ENCODE measurements around the gene ATP2A3. TPM values are rescaled to one million over a fixed set of nuclear protein-coding genes. Genes with fewer than 3 reads are reported as not detected.

ATP2A3 gene
- 100 to 1,000 TPM; 142 to 300 (median 208) TPM for total RNA-seq

- intact Hi-C loops (cut with DNase I; ENCODE audit: low total_unique reads) = no loop called here
- DNase-seq = peak; percentile 78
- 0% methylated on average over 18 of the region's 92 CpGs; no CpG with 5 or more reads in 1 of the 2 donors for WGBS, 2 donors (ENCODE audit: low coverage in 1 of 2)
Measured at GRCh38 chr17:3964203-3965117, at the start of gene ATP2A3. Gene ATP2A3 (minus strand): TSS chr17:3964437. CDS start chr17:3964291, 146 bp downstream.

GRCh38 chr17:4010754-4011153, 46.5 kb upstream of the ATP2A3 start:
- TF ChIP-seq EP300 (IDR thresholded peaks at IDR 0.05; ENCODE audit: low read depth) (no peak), POLR2A (IDR thresholded peaks at IDR 0.05) (no peak), CTCF (IDR thresholded peaks at IDR 0.05) (no peak), POLR2AphosphoS5 (IDR thresholded peaks at IDR 0.05) (no peak)
- 72 to 79% methylated on average over 2 of the region's 2 CpGs for WGBS, 2 donors (ENCODE audit: low coverage in 1 of 2)
- in situ Hi-C loops (cut with MboI; ENCODE audit: low pct_ligation_motif_present in 1 of 4, low pct_unique_long_range_greater_than_20kb in 1 of 4, low sequenced_read_pairs in 3 of 4) (no loop called here), intact Hi-C loops (cut with DNase I; ENCODE audit: low total_unique reads) (no loop called here)
- no peaks in the 10 kb centered on the region for H3K9me3 ChIP-seq
- H3K4me3 ChIP-seq = no peak overlapping the region
- H3K27me3 ChIP-seq = no peaks in the 10 kb centered on the region
- no peaks in the 10 kb centered on the region for H3K4me1 ChIP-seq
- H3K36me3 ChIP-seq = peaks cover 0 to 77% (median 35%) of the 10 kb centered on the region in 4 donors
- H3K27ac ChIP-seq = no peak overlapping the region
- no peak for DNase-seq

More at GRCh38 chr17:3964203-3965117, at the start of gene ATP2A3:
- H3K27me3 ChIP-seq = no peaks in the 10 kb centered on the region
- in situ Hi-C loops (cut with MboI; ENCODE audit: low pct_ligation_motif_present in 1 of 4, low pct_unique_long_range_greater_than_20kb in 1 of 4, low sequenced_read_pairs in 3 of 4) = no loop called here
- peaks cover 22 to 67% (median 54%) of the 10 kb centered on the region in 4 donors for H3K4me1 ChIP-seq
- peak within 1 kb of the TSS; percentile 90 to 98 (median 94) for H3K27ac ChIP-seq
- no peaks in the 10 kb centered on the region for H3K9me3 ChIP-seq
- H3K36me3 ChIP-seq = no peaks in the 10 kb centered on the region
- H3K4me3 ChIP-seq = peak within 1 kb of the TSS; percentile 40 to 75 (median 63)
- TF ChIP-seq EP300 (IDR thresholded peaks at IDR 0.05; ENCODE audit: low read depth) (no peak), POLR2AphosphoS5 (IDR thresholded peaks at IDR 0.05) (peak; percentile 21 to 61 (median 60))

- TF ChIP-seq POLR2AphosphoS5 (IDR thresholded peaks at IDR 0.05) (no peak), CTCF (IDR thresholded peaks at IDR 0.05) (no peak), EP300 (IDR thresholded peaks at IDR 0.05; ENCODE audit: low read depth) (no peak), POLR2A (IDR thresholded peaks at IDR 0.05) (no peak)
- H3K36me3 ChIP-seq = peaks cover 0 to 63% (median 28%) of the 10 kb centered on the region in 4 donors
- in situ Hi-C loops (cut with MboI; ENCODE audit: low pct_ligation_motif_present in 1 of 4, low pct_unique_long_range_greater_than_20kb in 1 of 4, low sequenced_read_pairs in 3 of 4) = loop anchor here in 1 of 4 donors (10.0 kb wide), 1 partner anchor 74 kb away; no protein-coding TSS in a partner anchor
Measured at GRCh38 chr17:4009186-4009785, 45.0 kb upstream of the ATP2A3 start.

GRCh38 chr17:4008441-4009185, 44.4 kb upstream of the ATP2A3 start:
- 76 to 89% methylated on average over 4 to 26 of the region's 26 CpGs for WGBS, 2 donors (ENCODE audit: low coverage in 1 of 2)
- TF ChIP-seq POLR2AphosphoS5 (IDR thresholded peaks at IDR 0.05) (no peak), POLR2A (IDR thresholded peaks at IDR 0.05) (no peak), CTCF (IDR thresholded peaks at IDR 0.05) (no peak), EP300 (IDR thresholded peaks at IDR 0.05; ENCODE audit: low read depth) (no peak)
- H3K4me1 ChIP-seq = peaks cover 8 to 15% (median 11%) of the 10 kb centered on the region in 4 donors
- peaks cover 0 to 63% (median 25%) of the 10 kb centered on the region in 4 donors for H3K36me3 ChIP-seq
- DNase-seq = no peak
- intact Hi-C loops (cut with DNase I; ENCODE audit: low total_unique reads) (loop anchor here (10.0 kb wide), 3 partner anchors 94 to 274 kb away; partner anchors contain the start of gene P2RX1), in situ Hi-C loops (cut with MboI; ENCODE audit: low pct_ligation_motif_present in 1 of 4, low pct_unique_long_range_greater_than_20kb in 1 of 4, low sequenced_read_pairs in 3 of 4) (loop anchor here in 1 of 4 donors (10.0 kb wide), 1 partner anchor 74 kb away; no protein-coding TSS in a partner anchor)
- H3K4me3 ChIP-seq = no peak overlapping the region
- no peaks in the 10 kb centered on the region for H3K9me3 ChIP-seq
- H3K27ac ChIP-seq = peak overlapping the region in 2 of 4 donors; percentile 11 to 28
- H3K27me3 ChIP-seq = no peaks in the 10 kb centered on the region

More at GRCh38 chr17:4009186-4009785, 45.0 kb upstream of the ATP2A3 start:
- Histone ChIP-seq H3K27ac (peak overlapping the region in 3 of 4 donors; percentile 8 to 28 (median 11)), H3K9me3 (no peaks in the 10 kb centered on the region), H3K4me3 (no peak overlapping the region), H3K4me1 (peaks cover 4 to 9% (median 5%) of the 10 kb centered on the region in 4 donors), H3K27me3 (no peaks in the 10 kb centered on the region)
- DNase-seq = no peak
- 80 to 81% methylated on average over 3 to 16 of the region's 17 CpGs for WGBS, 2 donors (ENCODE audit: low coverage in 1 of 2)
- intact Hi-C loops (cut with DNase I; ENCODE audit: low total_unique reads) = loop anchor here (10.0 kb wide), 3 partner anchors 94 to 274 kb away; partner anchors contain the start of gene P2RX1

Measured in transverse colon (tissue), 4 donors.